HG03521 (cell line): ENCODE measurements around the gene KRTAP4-5.
"Not testable (repeated sequence)": the region's sequence is repeated elsewhere in the genome, so short reads cannot be mapped to it uniquely, and the experiment has no call there.

Experiments
- ATAC-seq: cut with Tn5 transposase; IDR thresholded peaks from one replicate; pipeline ENCODE4 v1.9.1; 2021; ENCODE audit warnings: mild to moderate bottlenecking, moderate library complexity; ENCODE audit not compliant: unreplicated experiment

The KRTAP4-5 gene

DNA sequence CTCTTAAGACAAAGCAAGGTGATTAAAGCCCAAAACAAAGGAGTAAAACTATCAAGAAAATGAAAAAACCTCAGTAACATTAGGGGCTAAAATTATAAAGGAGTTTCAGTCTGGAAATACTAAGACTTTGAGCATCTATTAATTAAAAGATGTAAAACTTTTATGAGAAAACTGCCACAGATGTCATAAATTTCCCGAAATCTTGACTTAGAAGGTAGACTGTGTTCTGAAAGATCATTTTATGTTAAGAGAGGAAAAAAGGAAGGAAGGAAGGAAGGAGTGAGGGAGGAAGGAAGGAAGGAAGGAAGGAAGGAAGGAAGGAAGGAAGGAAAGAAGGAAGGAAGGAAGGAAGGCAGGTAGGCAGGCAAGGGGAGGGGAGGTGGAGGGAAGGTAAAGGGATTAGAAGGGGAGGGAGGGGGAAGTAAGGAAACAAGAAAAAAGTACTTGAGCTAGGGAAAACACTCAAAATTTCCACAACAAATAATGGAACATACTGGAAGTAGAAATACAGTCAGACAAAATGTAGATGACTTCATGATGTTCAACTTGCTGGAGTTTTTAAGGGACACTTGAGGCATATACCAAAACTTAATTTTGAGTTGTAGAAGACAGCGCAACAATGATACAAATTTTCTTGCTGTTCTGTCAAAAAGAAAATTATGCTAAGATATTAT lies 2.0 kb downstream of the KRTAP4-5 start:
- ATAC-seq: no peak

DNA sequence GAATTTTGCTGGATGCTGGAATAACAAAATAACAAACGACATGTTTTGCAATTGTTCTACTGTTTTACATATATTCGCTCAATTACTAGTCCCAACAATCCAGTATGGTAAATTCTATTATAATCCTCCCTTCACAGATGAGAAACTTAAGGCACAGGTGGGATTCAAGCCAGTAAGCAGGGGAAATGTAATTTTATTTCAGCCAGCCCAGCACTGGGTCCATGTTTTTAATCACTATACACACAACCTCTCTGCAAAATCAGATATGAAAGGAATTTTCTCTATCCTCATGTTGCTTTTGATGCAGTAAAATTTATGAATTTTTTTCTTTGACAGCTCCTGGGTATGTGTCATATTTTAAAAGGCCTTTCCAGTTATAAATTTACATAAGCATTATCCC lies 4.4 kb downstream of the KRTAP4-5 start:
- no peak for ATAC-seq

DNA sequence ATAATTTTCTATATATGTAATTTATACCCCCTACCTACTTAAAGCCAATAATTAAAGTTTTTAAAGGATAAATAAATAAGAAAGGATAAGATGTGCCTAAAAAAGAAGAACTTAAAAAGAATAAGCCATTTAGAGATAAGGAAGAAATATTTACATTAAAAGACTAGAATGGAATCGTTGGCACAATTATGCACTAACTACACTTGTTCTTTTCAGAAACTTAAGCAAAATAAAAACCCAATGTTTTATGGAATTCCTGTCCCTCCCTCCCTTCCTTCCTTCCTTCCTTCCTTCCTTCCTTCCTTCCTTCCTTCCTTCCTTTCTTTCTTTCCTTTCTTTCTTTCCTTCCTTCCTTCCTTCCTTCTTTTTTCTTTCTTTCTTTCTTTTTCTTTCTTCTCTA lies 4.8 kb downstream of the KRTAP4-5 start:
- no peak for ATAC-seq

DNA sequence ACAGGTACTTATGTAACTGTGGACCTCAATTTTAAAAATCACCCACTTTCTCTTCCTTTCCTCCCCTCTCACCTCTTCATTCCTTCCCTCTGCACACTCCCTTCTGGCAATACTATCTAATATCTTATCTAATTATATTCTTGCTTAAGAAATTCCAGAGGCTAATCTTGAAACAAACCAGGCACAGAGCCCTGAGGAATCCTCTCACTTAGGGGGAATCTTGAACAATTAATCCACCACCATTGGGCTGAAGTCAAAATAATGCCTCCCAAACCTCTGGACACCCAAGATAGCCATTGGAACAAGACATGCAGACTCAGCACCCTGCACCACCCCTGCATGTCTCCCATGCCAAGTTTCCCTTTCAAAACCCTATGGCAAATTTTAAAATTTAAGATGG lies 8.3 kb downstream of the KRTAP4-5 start:
- ATAC-seq: no peak

DNA sequence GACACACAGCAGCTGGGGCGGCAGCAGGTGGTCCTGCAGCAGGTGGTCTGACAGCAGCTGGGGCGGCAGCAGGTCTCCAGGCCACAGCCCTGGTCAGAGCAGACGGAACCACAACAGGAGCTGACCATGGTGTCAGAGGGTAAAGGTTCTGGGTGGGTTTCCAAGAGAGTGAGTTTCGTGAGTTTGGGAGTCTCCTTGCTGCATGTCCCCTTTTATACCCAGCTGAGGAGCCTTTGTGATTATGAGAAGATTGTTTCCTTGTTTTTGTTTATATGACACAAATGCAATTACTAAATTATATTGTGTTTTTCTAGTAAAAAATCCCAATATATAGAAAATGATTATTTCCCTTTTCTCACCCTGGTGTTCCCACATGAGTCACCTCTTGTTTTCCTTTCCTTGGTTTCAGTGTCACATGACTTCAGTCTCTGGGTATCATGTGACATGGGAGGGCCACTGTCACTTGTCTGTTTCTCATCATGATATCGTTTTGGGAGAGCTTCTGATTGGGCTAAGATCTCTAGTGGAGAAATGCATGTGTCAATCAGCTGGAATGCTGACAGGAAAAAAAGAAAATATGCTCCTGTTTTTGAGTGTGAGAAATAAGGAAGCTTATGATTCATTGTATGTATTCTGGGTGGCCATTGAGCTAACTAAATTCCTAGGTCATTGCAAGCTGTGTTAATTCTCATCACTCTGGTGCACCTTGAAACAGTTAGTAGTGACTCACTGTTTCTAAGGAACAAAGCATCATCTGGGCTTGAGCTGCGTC lies 9.1 kb downstream of the KRTAP4-5 start, which contains the start of gene KRTAP4-6:
TSS of gene KRTAP4-6 (minus strand) at position 185 of the 772 bp plus-strand sequence. CDS start at position 128, 57 bp downstream.
- ATAC-seq: no peak

DNA sequence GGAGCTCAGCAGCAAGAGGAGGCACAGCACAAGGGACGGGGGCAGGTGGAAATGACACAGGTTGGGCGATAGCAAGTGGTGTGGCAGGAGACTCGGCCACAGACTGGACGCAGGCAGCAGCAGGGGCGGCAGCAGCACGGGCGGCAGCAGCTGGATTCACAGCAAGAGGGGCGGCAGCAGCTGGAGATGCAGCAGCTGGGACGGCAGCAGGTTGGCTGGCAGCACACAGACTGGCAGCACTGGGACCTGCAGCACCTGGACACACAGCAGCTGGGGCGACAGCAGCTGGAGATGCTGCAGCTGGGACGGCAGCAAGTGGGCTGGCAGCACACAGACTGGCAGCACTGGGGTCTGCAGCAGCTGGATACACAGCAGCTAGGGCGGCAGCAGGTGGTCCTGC lies 9.8 kb downstream of the KRTAP4-5 start:
- not testable (repeated sequence) for ATAC-seq

DNA sequence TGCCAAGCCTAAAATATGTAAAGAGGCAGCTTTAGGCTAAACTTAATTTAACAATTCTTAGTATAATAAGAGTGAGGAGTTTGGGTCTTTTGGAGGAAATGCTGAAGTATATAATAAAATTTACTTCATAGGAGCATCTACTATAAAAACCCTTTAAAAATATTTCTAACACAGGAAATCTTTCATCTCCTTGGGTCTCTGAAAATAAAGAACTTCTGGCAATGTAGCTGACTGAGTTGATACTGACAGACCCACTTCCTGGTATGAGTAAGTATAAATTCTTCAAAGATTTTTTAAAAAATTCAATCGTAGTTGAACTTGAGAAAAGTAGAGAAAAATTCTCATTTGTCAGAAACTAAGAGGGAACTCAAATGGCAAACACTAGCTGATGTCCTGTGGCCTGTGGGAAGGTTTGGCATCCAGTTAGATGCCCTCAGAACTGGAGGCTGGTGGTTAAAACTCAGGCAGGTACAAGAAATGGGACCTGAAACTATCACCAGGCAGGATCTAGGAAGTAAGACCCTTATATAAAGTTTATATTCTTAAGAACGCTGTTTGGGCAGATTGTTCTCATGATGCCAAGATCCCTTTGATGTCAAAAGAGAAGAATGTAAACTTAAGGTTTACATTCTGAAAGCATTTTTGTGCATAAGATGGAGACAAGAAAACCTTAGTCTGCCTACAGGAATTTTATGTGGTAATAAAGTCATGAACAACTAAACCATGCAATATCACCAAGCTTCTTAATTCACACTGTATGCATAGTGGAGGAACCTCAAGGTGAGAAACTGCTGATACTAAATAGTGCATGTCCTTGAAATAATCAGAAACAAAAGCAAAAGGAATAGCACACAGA lies 15.5 kb downstream of the KRTAP4-5 start:
- ATAC-seq: no peak

DNA sequence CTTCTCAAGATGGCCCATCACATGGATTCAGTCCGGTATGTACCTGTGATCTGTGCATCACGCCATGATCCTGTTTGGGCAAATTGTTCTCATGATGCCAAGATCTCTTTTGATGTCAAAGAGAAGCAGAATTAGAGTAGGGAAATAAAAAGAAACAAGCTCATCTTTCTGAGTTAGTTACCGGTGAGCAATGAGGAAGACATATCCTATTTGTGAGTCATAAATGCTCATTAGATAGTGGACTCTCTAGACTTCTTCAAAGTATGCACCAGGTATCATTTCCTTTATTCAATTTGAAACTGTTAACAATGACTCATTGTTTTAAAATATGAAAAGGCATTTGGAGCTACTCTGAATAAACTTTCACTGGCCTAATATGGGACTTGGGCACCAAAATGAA lies 17.6 kb downstream of the KRTAP4-5 start:
- ATAC-seq: no peak

DNA sequence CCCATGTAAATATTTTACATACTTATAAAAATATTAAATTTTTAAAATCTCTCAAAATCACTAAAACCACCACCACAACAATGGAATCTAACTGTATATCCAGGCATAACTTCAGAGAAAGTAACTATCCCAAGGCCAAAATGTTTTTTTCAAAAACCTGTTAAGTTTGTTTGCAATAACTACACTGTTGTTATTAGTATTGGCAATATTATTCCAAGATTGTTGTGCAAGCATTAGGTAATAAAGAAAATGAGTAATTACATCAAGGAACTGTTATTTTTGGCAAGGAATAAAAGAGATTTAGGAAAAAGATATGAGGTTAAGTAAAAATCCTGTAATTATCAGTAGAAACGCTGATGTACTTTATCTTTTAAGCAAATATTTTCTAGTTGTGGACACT lies 22.3 kb downstream of the KRTAP4-5 start:
- ATAC-seq: no peak

DNA sequence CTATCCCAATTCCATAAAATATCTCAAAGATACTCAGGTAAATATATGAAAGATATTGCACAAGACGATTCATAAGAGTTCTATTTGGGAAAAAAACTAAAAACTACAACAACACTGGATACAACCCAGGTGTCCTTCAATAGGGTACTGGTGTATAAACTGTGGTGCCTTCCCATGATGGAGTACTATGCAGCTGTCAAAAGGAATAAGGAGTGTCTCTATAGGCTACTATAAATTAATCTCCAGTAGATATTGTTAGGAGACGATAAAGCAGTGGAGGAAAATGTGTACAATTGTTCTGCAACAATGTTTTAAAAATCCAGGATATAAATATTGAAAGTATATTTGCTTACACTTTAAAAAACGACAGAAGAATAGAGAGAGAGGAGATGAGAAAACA lies 23.2 kb downstream of the KRTAP4-5 start:
- ATAC-seq: no peak

DNA sequence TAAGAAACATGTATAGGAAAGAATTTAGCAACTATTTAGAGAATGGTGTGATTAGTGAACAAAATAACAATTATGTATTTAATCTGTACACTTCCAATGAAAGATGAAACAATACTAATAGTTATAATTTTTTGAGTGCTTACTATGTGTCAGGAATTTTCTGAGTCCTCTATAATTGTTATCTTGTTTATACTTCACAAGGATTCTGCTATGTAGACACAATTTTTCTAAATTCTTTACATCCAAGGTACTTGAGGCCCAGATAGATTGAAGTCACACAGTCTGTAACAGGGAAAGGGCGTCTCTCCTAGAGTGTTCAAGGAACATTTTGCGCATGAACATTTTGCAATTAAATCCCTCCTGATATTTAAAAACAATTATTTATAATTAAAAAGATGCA lies 24.6 kb downstream of the KRTAP4-5 start:
- no peak for ATAC-seq

DNA sequence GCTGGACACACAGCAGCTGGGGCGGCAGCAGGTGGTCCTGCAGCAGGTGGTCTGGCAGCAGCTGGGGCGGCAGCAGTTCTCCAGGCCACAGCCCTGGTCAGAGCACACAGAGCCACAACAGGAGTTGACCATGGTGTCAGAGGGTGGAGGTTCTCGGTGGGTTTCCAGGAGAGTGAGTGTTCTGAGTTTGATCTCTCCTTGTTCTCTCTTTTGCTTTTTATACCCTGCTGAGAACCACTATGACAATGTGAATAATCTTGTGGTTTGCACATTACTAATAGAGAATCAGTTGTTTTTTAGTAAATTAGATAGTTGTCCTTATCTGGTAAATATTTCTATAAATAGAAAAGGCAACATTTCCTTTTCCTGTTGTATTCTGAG lies 25.6 kb downstream of the KRTAP4-5 start, which contains the start of gene KRTAP4-12:
TSS of gene KRTAP4-12 (minus strand) at position 192 of the 381 bp plus-strand sequence. CDS start at position 132, 60 bp downstream.
- not testable (repeated sequence) for ATAC-seq

DNA sequence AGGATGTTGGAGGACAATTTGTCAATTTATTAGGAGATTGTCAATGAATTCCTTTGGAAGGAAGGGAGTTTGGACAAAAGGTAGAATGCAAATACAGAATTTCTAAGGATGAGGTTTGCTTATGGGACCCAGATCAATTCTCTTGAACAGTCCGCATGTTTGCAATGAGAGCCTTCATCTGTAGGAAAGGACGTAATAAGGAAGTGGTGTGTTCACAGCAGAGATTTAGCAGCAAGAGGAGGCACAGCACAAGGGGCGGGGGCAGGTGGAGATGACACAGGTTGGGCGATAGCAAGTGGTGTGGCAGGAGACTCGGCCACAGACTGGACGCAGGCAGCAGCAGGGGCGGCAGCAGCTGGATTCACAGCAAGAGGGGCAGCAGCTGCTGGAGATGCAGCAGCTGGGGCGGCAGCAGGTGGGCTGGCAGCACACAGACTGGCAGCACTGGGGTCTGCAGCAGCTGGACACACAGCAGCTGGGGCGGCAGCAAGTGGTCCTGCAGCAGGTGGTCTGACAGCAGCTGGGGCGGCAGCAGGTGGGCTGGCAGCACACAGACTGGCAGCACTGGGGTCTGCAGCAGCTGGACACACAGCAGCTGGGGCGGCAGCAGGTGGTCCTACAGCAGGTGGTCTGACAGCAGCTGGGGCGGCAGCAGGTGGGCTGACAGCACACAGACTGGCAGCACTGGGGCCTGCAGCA lies 26.2 kb downstream of the KRTAP4-5 start:
- not testable (repeated sequence) for ATAC-seq

DNA sequence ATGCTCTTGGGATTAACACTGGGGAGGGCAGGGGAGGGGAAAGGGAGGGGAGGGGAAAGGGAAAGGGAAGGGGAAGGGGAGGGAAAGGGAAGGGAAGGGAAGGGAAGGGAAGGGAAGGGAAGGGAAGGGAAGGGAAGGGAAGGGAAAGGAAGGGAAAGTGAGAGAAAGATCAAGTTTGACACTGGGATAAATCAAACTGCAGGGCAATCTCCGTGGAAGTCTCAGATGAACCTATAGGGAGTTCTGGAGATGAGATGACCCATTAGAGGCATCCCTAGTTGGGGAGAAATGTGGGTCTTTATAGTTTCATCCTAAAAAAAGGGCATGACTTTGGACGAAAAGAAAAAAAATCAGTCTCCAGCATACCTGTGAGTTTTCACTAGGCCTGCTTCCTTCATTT lies 27.9 kb downstream of the KRTAP4-5 start:
- no peak for ATAC-seq

DNA sequence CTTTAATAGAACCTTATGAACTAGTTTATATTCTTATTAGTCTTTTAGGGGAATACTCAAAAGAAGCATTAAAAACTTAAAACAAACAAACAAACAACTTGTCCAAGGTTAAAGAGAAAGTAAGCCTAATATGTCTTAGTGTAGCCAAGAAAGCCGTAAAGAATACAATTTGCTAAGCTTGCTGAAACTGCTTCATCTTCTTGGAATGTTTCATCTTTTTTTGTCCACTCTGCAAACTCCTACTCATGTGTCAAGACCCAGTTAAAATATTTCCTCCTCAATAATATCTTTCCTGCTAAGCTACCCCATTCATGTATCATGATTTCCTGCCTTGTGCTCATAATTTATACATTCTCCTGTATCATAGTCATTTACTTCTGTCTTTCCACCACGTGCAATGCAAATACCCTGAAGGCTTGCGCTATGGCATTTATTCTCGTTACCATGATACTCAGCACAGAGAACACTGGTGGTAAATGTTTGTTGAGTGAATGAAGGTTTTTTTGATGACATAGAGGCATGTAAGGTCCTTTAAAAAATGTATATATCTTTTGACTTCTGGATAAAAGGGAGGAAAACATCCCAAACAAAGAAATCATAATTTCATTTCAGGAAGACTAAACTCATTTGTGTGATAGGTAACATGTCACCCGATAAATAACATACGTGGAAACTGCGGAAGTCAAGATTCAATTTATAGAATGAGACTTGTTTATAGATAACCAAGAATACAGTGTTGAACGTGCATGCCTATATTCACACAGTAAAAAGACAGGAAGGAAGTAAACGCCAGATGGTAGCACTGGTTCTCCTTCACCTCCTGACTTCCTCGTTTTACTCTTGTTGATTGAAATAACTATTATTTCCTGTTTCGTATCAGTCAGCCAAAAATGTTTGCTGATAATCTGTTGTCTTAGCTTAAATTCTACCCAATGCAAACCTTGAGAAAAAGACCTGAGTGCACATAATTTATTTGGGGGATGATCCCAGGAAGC lies 29.6 kb downstream of the KRTAP4-5 start:
- not testable (repeated sequence) for ATAC-seq

DNA sequence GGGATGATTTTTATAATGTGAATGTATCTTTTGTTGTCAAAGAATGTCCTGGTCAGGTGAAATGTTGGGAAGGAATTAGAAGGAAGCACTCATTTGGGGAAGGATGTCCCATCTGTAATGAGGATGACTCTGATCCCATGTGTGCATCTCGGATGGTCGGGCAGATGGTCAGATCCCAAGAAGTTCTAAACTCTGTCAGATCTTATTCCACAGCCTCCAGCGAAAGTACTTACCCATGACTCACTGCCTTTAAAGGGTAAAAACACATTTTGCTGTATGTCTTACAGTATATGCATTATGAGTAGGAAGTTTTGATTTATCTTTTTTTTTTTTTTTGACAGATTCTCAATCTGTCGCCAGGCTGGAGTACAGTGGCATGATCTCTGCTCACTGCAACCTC lies 30.9 kb downstream of the KRTAP4-5 start:
- no peak for ATAC-seq

DNA sequence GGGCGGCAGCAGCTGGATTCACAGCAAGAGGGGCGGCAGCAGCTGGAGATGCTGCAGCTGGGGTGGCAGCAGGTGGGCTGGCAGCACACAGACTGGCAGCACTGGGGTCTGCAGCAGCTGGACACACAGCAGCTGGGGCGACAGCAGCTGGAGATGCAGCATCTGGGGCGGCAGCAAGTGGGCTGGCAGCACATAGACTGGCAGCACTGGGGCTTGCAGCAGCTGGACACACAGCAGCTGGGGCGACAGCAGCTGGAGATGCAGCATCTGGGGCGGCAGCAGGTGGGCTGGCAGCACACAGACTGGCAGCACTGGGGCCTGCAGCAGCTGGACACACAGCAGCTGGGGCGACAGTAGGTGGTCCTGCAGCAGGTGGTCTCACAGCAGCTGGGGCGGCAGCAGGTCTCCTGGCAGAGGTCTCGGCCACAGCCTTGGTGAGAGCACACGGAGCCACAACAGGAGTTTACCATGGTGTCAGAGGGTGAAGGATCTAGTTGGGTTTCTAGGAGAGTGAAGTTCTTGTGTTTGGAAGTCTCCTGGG lies 31.7 kb downstream of the KRTAP4-5 start, which contains the start of gene KRTAP4-11:
TSS of gene KRTAP4-11 (minus strand) at position 528 of the 541 bp plus-strand sequence. CDS start at position 470, 58 bp downstream.
- ATAC-seq: not testable (repeated sequence)

DNA sequence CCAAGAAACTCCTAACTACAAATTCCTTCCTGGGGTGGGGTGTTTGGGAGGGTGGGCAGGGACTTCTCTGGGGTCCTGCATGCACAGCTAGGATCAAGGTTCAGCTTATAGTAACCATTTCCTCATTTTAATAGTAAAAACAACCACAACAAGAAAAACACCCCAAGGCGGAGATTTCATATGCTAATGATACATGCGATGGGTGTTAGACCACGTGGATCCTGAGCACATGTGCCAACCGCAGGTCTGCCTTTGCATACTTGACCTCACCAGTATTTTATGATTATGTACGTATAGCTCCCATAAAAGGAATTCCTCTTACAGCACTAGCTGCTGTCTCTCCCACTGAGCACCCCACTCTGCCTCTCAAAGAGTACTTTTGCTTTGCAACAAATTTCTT lies 33.3 kb downstream of the KRTAP4-5 start:
- no peak for ATAC-seq
